Stimulated activated CD8-positive, alpha-beta memory T cell treated with anti-CD3 and anti-CD28 coated beads, Interleukin-4, amount 100 ng/mL, for 1 hour (primary cell): ENCODE measurements around the gene ELAVL4.

Experiments
- DNase-seq, 2 donors: peaks; one replicate each; pipeline ENCODE4 v3.0.0-alpha.2; 2020; ENCODE audit warnings: low read depth in 2 of 2, low spot score in 1 of 2

The ELAVL4 gene

DNA sequence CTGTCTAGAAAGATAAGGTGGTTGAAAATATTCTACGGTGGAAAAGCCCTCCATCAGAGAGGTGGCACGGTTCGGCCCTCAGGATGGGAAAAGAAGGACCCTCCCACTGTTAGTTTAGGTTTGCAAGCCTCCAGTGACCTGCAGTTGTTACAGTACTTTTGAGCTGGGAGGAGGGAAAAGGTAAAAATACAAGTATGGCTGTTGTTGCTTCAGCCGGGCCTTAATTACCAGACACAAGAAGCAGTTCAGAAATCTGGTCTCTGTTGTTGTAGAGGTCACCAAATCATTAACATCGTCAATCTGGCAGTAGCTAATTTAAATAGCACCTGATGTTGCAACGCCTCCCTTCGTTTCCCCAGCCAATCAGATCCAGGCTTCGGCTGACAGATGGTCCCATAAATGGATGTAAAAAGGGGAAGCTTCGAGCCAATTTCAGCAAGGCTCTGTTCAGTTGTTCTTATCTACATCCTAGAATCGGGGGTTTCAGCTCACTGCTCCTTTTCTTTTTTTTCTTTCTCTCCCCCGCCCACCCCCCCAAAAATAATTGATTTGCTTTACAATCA lies at the start of gene ELAVL4:
Gene ELAVL4, plus strand, starts transcription at position 424 of the 563 bp plus-strand sequence. CDS start 270 bp downstream, outside the sequence.
- DNase-seq, result no peak

DNA sequence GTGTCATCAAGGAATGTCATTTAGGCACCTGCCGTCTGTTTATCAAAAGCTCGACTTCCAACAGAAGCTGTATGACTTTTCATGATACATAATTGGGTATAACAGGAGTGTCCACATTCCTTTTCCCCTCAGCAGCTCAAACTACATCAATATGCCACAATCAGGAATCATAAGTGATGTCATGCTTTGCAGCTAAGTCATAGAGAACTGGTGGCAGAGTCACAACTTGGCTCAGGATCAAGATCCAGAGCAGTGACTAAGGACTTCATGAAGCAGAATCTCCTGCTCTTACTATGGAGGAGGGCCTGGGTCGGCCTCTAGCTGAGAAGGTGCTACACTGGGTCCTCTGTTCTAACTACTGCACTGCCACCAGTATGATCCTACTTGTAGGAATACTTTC lies 48.4 kb upstream of the ELAVL4 start:
- DNase-seq, result no peak

DNA sequence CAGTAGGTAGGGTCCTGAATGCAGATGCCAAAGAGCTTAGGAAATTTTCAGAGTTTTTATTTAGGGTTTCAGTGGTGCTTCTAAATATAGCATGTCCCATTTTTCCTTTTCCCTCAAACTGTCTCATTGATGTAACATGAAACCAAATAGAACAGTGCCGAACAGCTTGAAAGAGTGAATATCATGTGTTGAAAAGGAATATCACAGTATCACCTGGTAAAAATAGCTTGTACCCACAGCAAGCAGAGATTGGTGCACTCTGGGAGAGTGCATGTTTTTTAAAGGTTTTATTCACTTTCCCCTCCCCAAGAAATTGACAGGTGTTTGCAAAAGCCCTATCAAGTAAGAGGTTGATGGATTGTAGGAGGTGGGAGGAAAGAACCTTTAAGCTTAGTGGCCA lies 41.9 kb upstream of the ELAVL4 start:
- DNase-seq, result no peak

DNA sequence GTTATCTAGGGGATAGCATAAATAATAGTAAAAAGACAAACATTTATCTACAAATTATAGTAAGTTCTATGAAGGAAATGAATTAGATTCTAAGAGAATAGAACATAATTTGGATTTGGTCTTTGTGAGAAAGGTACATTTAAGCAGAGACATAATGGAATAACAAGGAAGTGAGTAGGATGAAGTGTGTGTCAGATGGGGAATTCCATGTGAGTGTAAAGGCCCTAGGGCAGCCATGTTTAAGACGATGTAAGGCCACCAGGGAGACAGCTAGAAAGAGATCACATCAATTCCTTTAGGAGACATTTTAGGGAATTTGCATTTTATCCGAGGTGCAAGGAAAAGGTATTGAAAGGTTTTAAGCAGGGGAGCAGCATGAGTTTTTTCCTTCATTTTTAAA lies 33.8 kb upstream of the ELAVL4 start:
- no peak for DNase-seq

DNA sequence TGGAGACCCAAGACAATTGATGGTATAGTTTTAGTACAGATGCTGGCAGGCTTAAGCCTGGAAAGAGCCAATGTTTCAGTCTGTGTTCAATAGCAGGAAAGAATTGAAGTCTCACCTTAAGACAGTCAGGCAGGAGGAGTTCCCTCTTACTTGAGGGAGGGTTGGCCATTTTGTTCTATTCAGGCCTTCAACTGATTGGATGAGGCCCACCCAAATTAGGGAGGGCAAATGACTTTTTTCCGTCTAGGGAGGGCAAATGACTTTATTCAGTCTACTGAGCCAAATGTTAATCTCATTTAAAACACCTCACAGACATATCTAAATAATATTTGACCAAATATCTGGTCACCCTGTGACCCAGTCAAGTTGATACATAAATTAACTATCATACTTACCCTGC lies 31.4 kb upstream of the ELAVL4 start:
- DNase-seq, result no peak

DNA sequence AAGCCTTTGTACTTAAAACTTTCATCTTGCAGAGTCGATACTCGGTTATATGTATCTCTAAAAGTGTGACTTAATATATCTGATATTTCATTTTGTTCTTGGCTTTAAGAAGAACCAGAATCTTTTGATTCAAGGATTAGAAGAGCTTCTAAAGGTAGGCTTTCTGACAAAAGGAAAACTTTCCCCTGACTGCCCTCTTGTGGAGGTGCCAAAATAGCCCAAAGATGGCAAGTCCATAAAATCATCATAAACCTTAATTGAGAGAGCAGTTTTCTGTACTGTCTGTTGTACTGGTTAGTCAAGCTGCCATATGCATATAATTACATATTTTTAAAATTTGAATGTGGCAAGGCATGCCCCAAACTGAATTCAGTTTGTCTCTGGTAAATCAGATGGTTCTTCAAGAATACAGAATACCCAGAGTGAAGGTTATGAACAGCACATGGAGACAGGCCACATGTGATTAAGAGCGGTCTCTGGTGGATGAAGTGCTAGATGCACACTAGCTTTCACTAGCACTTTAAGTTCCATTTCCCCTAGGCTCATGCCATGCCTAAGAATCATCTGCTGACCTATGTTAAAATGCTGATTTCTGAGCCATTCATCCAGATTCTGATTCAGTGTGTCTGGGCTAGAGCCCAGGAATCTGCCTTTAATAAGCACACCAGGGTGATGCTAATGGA lies 27.7 kb upstream of the ELAVL4 start:
- DNase-seq, result no peak

DNA sequence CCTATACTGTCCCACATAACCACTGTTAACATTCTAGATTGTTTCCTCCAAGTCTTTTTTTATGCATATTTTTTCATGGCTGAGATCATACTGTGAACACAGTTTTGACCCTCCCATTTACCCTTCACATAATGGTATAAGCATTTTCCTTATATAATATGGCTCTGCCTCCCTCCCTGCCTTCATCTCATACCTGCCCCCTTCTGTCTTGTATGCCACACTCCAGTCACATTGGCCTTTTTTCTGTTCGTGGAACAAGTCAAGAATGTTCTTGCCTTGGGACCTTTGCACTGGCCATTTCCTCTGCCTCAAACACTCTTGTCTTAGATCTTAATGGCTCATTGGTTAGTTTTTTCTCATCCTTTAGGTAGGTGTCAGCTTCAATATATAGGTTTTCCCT lies 24.3 kb upstream of the ELAVL4 start:
- DNase-seq, result no peak

DNA sequence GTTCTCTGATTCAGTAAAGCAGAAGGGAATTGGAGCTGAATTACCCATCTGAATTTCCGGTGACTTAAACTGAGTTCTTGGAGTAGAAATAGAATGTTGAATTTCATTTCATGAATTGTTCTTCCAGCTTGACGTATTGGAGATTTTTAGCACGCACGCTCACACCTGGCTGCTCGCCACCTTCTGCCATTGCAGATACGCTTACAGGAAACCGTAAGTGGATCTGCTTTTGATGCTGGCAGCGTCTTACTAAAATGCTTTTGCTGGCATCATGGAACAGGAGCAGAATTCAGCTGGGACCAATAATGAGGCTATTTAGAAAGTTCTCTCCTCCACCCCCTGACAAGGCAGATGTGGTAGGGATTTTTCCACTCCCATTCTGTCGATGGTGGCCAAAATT lies 17.7 kb upstream of the ELAVL4 start:
- DNase-seq, result no peak

DNA sequence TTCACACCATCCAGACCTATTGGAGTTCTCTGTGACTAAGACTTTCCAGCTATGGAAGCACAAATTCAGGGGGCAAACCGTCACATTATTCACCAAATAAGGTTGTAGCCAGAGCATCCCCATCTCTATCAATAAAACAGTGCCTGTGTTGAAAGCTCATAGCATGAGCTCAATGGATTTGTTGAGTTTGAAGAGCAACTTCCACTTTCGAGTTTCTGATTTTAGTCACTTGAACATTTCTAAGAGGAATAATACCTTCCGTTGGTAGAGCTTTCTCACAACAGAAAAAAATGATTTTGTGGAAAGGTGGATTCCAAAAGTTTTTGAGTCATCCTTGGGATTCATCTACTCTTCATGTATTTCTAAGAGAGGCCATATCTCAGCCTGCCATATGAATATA lies 13.0 kb upstream of the ELAVL4 start:
- DNase-seq, result no peak

DNA sequence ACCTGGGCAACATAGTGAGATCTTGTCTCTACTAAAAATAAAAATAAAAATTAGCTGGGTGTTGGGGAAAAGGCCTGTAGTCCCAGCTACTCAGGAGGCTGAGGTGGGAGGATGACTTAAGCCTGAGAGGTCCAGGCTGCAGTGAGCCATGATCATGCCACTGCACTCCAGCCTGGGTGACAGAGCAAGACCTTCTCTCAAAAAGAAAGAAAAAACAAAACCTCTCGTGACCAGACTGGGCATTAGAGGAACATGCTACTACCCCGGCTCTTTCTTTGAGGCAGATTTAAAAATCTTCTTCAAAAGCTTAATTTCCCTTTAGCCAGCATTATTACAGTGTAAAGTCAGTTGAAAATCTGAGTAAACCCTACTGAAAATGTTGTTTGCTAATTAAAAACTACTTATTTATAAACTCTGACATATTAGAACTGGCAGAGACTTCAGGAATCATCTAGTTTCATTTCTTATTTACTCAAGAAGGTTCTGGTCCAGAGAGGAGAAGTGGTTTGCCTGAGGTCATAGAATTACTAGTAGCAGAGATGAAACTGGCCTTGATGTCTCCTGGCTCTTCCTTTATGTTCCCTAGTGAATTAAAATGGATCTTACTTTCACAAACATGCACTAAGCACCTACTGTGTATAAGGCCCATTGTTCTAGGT lies 11.6 kb upstream of the ELAVL4 start:
- no peak for DNase-seq

DNA sequence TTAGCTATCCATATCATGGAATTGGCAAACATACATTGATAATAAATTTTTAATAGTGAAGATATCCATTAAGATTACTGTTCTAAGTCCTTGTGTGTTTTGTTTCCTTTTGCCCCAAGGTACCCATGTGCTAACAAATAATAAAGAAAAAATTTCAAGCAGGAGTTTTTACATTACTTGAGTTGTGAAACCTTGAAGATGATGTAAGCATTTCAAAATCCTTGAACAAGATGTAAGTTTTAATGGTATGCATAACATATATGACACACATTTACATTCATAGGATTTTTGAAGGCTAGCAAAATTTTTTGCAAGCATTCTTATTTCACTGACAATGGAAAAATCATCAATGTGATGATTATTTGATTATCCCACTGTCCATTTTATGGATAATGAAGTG lies 10.9 kb upstream of the ELAVL4 start:
- no peak for DNase-seq

DNA sequence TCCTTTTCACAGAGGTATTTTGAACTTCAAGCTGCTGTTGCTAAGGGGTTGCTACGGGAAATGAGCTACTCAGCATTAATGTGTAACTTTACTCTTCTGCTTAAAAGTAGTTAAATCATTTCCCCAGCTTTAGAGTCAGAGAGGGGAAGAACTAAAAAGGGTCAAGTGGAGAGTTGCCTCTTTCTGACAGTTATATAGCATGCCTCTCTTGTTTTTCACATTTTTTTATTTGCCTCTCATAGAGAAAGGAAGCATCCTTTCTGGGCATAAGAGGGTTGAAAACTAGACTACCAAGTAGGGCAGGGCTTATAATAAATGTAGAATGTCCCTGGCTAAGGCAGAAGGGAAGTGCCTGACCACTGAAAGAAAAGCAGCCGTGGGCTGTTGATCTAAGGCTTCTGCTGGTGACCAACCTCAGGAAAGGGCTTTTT lies 10.1 kb upstream of the ELAVL4 start:
- no peak for DNase-seq

DNA sequence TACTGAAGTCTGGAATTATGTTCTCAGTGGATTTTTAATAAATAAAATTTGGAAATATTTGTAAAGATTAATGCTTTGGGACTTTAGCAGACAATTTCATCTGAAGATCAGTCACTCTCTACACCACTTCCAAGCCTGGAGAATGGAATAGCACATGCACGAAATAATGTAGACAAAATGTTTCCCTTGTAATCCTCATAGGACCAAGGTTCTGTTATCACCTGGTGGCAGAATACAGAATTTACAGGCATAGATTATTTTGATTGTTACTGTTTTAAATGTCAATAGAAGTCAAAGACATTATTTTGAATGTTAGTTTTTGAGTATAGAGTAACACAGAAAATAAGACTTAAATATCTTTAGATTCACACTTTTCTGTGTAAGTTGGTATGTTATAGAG lies 9.1 kb upstream of the ELAVL4 start:
- DNase-seq, result no peak

DNA sequence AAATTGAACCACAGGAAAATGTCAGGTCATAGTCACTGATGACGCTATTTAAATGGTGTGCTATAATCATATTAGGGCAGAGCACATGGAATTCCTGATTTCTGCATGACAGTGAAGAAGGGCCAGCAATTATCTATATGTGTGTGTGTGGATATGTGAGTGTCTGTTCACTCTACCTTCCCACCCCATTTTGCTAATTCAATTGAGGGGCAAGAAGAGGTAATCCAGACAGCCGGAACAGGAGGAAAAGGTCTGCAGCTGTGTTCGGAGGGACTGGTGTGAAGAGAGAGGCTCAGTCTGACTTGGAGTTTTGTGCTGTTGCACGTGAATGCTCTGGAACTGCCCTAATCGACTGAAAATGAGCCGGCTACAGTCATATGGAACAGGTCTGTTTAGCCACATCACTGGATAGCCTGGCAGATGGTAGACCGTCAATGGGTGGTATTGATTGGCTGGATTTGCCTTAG lies 5.1 kb upstream of the ELAVL4 start:
- no peak for DNase-seq

DNA sequence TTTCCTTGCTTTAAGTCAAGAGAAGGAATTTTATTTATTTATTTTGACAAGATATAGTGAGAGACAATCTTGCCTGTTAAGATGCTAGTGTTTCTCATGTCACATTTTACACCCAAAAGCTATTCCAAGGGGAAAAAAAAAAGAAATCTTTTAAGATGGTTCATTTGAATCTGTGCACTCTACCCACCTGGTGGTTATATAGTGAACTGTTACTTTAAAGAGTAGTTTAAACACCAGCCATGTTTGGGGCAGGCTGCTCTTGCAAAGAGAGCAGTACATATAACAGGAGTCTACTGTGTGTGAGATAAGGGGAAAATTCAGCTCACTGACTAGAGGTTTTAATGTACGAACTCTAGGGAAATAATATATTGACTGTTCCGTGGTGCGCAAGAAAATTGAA lies 3.3 kb upstream of the ELAVL4 start:
- no peak for DNase-seq

DNA sequence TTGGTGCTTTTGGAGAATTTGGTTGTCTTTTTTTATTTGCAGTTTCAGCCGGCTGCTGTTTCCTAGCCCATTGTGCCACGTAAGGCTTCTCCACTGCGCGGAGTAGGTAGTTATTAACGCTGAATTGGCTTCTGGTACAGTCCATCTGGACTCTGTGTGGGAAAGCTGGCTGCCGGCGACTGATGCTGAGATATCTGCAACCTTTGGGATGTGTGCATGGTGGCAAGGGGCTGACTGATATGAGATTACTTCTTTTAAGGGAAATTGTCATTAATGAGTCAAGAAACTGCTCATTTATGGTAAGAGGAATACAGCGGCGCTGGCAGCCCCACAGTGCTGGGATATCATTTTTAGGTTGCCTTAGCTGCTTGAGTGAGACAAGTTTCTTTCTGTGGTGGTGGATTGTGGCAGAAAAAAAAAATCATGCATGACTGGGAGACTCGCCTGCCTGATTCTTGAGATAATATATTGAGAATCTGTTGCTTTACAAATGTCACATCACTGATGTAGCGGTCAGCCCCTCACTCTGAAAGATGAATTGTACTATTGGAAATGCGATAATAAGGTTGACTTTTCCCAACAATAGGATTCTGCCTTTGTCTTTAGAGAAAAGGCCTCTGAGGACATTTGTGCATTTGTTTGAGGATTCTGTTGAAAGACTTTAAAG lies 2.5 kb upstream of the ELAVL4 start:
- no peak for DNase-seq

DNA sequence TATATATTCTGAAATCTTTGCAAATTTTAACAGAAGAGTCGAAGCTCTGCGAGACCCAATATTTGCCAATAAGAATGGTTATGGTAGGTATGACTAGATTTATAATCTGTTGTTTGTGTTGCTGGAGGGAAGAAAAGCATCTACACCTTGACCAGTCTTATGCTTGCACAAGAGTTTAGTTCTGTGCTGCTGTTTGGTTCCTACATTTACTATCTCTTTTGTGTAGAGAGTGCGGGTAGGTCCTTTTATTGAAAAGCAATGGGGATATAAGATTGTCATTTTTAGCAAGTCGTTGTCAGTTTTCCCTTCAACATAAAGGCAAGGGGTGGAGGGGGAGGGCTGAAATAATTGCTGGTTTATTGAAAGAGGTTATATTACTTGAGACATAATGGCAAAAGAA lies 396 bp downstream of the ELAVL4 start:
- no peak for DNase-seq

DNA sequence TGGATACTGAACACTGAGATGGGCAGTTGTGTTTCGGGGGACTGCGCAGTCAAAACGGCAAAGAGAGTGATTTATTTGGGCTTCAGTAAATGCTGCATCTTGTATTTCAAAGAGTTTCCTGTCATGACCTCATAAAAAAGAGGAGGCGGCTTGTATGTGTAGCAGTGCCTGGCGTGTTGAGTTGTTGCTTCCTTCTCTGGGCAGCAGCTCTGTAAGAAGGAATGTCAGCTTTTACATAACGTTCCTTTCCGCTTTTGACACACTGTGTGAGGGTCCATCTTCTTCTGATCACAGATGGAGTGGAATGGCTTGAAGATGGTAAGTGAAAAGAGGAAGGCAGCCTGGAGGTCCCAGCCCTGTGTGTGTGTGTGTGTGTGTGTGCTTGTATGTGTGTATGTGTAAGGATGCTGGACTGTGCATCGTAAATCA lies 941 bp downstream of the ELAVL4 start:
- no peak for DNase-seq

DNA sequence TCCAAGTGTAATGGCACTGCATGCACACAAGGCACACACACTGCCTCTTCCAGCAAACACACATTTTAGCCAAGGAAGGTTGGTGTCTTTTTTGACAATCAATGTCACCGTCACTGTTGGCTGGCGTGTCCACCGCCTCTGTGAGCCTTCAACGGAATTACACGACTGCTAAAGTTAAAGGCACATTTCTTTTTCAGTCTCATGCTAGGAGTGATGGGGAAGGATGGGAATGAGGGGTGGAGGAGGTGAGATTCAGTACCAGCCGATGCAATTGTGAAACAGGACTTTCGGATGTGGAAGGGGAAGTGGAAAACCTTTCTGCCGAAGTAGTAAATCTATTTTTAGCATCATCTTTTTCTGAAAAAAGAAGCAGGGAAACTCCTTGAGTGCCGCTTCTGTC lies 1.4 kb downstream of the ELAVL4 start:
- DNase-seq, result no peak

DNA sequence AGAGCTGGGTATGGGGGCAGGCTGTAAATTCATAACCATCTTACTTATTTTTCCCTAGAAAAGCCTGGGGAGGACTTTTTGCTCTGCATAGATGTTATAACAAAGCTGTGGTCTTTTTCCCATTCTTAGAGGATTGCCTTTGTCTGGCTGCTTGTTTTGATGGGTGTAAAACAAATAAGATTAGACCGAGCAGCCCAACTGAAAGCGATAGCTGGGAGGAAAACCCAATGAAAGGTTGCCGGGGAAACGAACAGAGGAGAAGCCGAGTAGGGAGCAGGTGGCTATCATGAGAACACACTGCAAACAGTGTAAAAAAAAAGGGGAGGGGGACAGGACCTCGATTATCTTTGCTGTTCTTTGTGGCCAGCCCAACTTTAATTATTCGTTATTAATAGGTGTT lies 1.9 kb downstream of the ELAVL4 start:
- no peak for DNase-seq

DNA sequence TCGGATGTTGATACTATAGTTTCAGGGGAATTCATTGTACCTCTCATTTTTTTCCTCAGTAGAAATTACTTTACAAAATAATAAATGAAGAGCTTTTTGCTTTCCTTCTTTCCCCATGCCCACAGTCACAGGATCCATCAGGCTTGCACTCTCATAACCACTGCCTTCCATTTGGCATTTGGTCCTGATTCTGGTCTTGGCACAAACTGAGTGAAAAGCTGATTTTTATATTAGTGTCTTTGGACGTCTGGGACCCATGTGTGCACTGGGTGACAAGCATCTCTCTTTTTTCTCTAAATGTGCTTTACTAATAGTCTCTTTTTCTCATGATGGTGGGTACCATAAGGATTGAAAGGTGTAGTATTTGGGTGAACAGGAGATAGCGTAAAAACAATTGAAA lies 2.8 kb downstream of the ELAVL4 start:
- DNase-seq, result no peak

DNA sequence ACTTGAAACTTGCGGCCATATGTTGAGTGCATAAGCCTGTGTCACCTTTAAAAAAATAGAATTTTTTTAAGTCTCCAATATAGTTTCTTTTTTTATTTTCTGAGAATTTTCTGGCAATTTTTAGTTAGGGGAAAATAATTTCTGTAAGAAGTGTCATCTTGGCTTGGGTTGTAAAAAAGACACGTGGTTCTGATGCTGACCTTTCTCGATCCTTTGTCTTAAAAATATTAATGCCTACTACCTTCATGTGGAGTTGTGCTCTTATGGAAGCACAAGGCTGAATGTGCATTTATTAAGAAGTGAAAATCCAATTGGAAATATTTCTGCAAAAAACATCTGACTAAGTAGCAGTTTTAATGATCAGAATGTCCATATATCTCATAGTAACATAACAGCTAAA lies 3.5 kb downstream of the ELAVL4 start:
- no peak for DNase-seq
